ENCODE measurements around the gene MRAS. TPM values are rescaled to one million over a fixed set of nuclear protein-coding genes. Genes with fewer than 3 reads are reported as not detected.

MRAS gene
- total RNA-seq, 2 experiments from 2014 or later: 0.10 to 0.19 TPM

- no peaks in the 10 kb centered on the region for H3K36me3 Mint-ChIP-seq
- peaks cover 31% of the 10 kb centered on the region for H3K27me3 Mint-ChIP-seq
- no peak for DNase-seq
Measured at GRCh38 chr3:138348754-138349739, 668 bp downstream of the MRAS start.

GRCh38 chr3:138349926-138350665 lies 1.7 kb downstream of the MRAS start:
- Mint-ChIP-seq H3K9me3 (no peaks in the 10 kb centered on the region), H3K27ac (no peak overlapping the region), H3K4me1 (ENCODE audit: low read depth) (peaks cover 7% of the 10 kb centered on the region), H3K4me3 (no peak overlapping the region), H3K36me3 (no peaks in the 10 kb centered on the region), H3K27me3 (peaks cover 31% of the 10 kb centered on the region)
- ChIA-PET CTCF (interaction anchor here (0.7 to 1.9 kb wide), 3 partner anchors 17 to 170 kb away, joined by 3 to 7 read pairs (median 5); no protein-coding TSS in a partner anchor), POLR2A (interaction anchor here (0.6 kb wide), 1 partner anchor 176 kb away, joined by 3 read pairs; no protein-coding TSS in a partner anchor)
- no peak for DNase-seq
- intact Hi-C loops (cut with micrococcal nuclease): no loop called here

More at GRCh38 chr3:138348754-138349739, 668 bp downstream of the MRAS start:
- intact Hi-C loops (cut with micrococcal nuclease): loop anchor here (1.0 kb wide), 2 partner anchors 20 to 169 kb away; partner anchors contain the start of gene NME9
- Mint-ChIP-seq H3K9me3 (no peaks in the 10 kb centered on the region), H3K4me1 (ENCODE audit: low read depth) (peaks cover 7% of the 10 kb centered on the region), H3K4me3 (peak overlapping the region; percentile 41), H3K27ac (no peak overlapping the region)
- POLR2A ChIA-PET: no interaction called here
- CTCF ChIA-PET: interaction anchor here (1.9 kb wide), 1 partner anchor 21 kb away, joined by 7 read pairs; no protein-coding TSS in a partner anchor

- ChIA-PET CTCF (interaction anchor here (0.9 to 1.9 kb wide), 2 partner anchors 18 to 23 kb away, joined by 5 to 7 read pairs; no protein-coding TSS in a partner anchor), POLR2A (no interaction called here)
- peaks cover 7% of the 10 kb centered on the region for H3K4me1 Mint-ChIP-seq (ENCODE audit: low read depth)
- H3K36me3 Mint-ChIP-seq: no peaks in the 10 kb centered on the region
- no peaks in the 10 kb centered on the region for H3K9me3 Mint-ChIP-seq
- intact Hi-C loops (cut with micrococcal nuclease): no loop called here
- no peak overlapping the region for H3K4me3 Mint-ChIP-seq
- H3K27ac Mint-ChIP-seq: no peak overlapping the region
- DNase-seq: no peak
- H3K27me3 Mint-ChIP-seq: peaks cover 25% of the 10 kb centered on the region
Measured at GRCh38 chr3:138351151-138351550, 2.8 kb downstream of the MRAS start.

GRCh38 chr3:138351916-138352550 lies 3.7 kb downstream of the MRAS start:
- CTCF ChIA-PET: no interaction called here
- no peaks in the 10 kb centered on the region for H3K36me3 Mint-ChIP-seq

GRCh38 chr3:138354376-138354775 lies 6.0 kb downstream of the MRAS start:
- Mint-ChIP-seq H3K4me3 (no peak overlapping the region), H3K27ac (no peak overlapping the region), H3K9me3 (no peaks in the 10 kb centered on the region), H3K27me3 (peaks cover 5% of the 10 kb centered on the region), H3K36me3 (no peaks in the 10 kb centered on the region), H3K4me1 (ENCODE audit: low read depth) (no peaks in the 10 kb centered on the region)
- CTCF ChIA-PET: no interaction called here
- intact Hi-C loops (cut with micrococcal nuclease): no loop called here
- no peak for DNase-seq
- POLR2A ChIA-PET: no interaction called here

More at GRCh38 chr3:138351916-138352550, 3.7 kb downstream of the MRAS start:
- Mint-ChIP-seq H3K27ac (no peak overlapping the region), H3K9me3 (no peaks in the 10 kb centered on the region), H3K4me3 (no peak overlapping the region), H3K4me1 (ENCODE audit: low read depth) (peaks cover 7% of the 10 kb centered on the region), H3K27me3 (peaks cover 16% of the 10 kb centered on the region)
- intact Hi-C loops (cut with micrococcal nuclease): no loop called here
- POLR2A ChIA-PET: no interaction called here
- DNase-seq: no peak

- H3K27me3 Mint-ChIP-seq: peaks cover 2% of the 10 kb centered on the region
- no peak for DNase-seq
- H3K4me1 Mint-ChIP-seq (ENCODE audit: low read depth): no peaks in the 10 kb centered on the region
- H3K36me3 Mint-ChIP-seq: no peaks in the 10 kb centered on the region
- H3K9me3 Mint-ChIP-seq: no peaks in the 10 kb centered on the region
- intact Hi-C loops (cut with micrococcal nuclease): no loop called here
- CTCF ChIA-PET: interaction anchor here (0.6 kb wide), 1 partner anchor 12 kb away, joined by 3 read pairs; no protein-coding TSS in a partner anchor
- H3K4me3 Mint-ChIP-seq: no peak overlapping the region
- POLR2A ChIA-PET: interaction anchor here (0.8 kb wide), 1 partner anchor 9 kb away, joined by 4 read pairs; no protein-coding TSS in a partner anchor
- H3K27ac Mint-ChIP-seq: no peak overlapping the region
Measured at GRCh38 chr3:138355071-138355470, 6.7 kb downstream of the MRAS start.

GRCh38 chr3:138356730-138357405 lies 8.5 kb downstream of the MRAS start:
- ChIA-PET POLR2A (no interaction called here), CTCF (interaction anchor here (0.5 kb wide), 1 partner anchor 95 kb away, joined by 3 read pairs; no protein-coding TSS in a partner anchor)
- H3K36me3 Mint-ChIP-seq: no peaks in the 10 kb centered on the region
- DNase-seq: no peak
- intact Hi-C loops (cut with micrococcal nuclease): no loop called here
- no peak overlapping the region for H3K4me3 Mint-ChIP-seq
- no peaks in the 10 kb centered on the region for H3K9me3 Mint-ChIP-seq
- H3K27ac Mint-ChIP-seq: no peak overlapping the region
- no peaks in the 10 kb centered on the region for H3K4me1 Mint-ChIP-seq (ENCODE audit: low read depth)
- peaks cover 2% of the 10 kb centered on the region for H3K27me3 Mint-ChIP-seq

- no peak overlapping the region for H3K27ac Mint-ChIP-seq
- DNase-seq: no peak
- H3K27me3 Mint-ChIP-seq: peaks cover 2% of the 10 kb centered on the region
- intact Hi-C loops (cut with micrococcal nuclease): no loop called here
- CTCF ChIA-PET: interaction anchor here (0.8 kb wide), 1 partner anchor 58 kb away, joined by 3 read pairs; no protein-coding TSS in a partner anchor
- POLR2A ChIA-PET: no interaction called here
- H3K4me3 Mint-ChIP-seq: no peak overlapping the region
- H3K9me3 Mint-ChIP-seq: no peaks in the 10 kb centered on the region
- no peaks in the 10 kb centered on the region for H3K36me3 Mint-ChIP-seq
- no peaks in the 10 kb centered on the region for H3K4me1 Mint-ChIP-seq (ENCODE audit: low read depth)
Measured at GRCh38 chr3:138359148-138359918, 11.0 kb downstream of the MRAS start.

- no peaks in the 10 kb centered on the region for H3K36me3 Mint-ChIP-seq
- H3K4me1 Mint-ChIP-seq (ENCODE audit: low read depth): no peaks in the 10 kb centered on the region
- ChIA-PET CTCF (interaction anchor here (1.5 kb wide), 1 partner anchor 57 kb away, joined by 3 read pairs; no protein-coding TSS in a partner anchor), POLR2A (no interaction called here)
- H3K9me3 Mint-ChIP-seq: no peaks in the 10 kb centered on the region
- no peak for DNase-seq
- no peak overlapping the region for H3K27ac Mint-ChIP-seq
- no peak overlapping the region for H3K4me3 Mint-ChIP-seq
- H3K27me3 Mint-ChIP-seq: peaks cover 5% of the 10 kb centered on the region
- intact Hi-C loops (cut with micrococcal nuclease): no loop called here
Measured at GRCh38 chr3:138359919-138360868, 11.8 kb downstream of the MRAS start.

GRCh38 chr3:138360869-138361525 lies 12.6 kb downstream of the MRAS start:
- POLR2A ChIA-PET: no interaction called here
- CTCF ChIA-PET: interaction anchor here (1.5 kb wide), 1 partner anchor 57 kb away, joined by 3 read pairs; no protein-coding TSS in a partner anchor

More at GRCh38 chr3:138360869-138361525, 12.6 kb downstream of the MRAS start:
- H3K4me3 Mint-ChIP-seq: no peak overlapping the region
- intact Hi-C loops (cut with micrococcal nuclease): no loop called here
- H3K9me3 Mint-ChIP-seq: no peaks in the 10 kb centered on the region
- no peaks in the 10 kb centered on the region for H3K4me1 Mint-ChIP-seq (ENCODE audit: low read depth)
- H3K27me3 Mint-ChIP-seq: peaks cover 5% of the 10 kb centered on the region
- DNase-seq: no peak
- no peaks in the 10 kb centered on the region for H3K36me3 Mint-ChIP-seq
- H3K27ac Mint-ChIP-seq: no peak overlapping the region
